ENCODE data around the gene GPR15.

GPR15 gene

DNA sequence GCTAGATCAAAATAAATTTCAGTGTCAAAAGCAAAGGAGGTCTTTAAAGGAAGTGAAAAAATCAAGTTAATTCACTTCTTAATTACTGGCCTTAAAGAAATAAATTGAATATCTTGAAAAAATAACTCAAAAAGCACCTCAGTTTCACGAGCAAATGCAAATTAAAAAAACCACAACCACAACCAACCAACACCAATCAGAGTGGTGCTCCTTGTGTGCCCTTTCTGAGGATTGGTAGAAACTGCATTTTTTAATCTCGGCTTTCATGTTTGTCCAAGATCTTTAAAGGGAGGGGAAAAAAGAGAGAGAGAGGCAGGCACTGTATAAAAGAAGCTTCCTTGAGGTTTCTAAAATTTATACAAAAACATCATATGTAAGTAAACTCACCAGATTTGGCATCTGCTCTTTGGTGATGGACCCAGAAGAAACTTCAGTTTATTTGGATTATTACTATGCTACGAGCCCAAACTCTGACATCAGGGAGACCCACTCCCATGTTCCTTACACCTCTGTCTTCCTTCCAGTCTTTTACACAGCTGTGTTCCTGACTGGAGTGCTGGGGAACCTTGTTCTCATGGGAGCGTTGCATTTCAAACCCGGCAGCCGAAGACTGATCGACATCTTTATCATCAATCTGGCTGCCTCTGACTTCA is at the start of gene GPR15:
TSS of gene GPR15 (plus strand) at position 357 of the 653 bp plus-strand sequence. CDS start at position 413, 56 bp downstream.
- no peak for DNase-seq

DNA sequence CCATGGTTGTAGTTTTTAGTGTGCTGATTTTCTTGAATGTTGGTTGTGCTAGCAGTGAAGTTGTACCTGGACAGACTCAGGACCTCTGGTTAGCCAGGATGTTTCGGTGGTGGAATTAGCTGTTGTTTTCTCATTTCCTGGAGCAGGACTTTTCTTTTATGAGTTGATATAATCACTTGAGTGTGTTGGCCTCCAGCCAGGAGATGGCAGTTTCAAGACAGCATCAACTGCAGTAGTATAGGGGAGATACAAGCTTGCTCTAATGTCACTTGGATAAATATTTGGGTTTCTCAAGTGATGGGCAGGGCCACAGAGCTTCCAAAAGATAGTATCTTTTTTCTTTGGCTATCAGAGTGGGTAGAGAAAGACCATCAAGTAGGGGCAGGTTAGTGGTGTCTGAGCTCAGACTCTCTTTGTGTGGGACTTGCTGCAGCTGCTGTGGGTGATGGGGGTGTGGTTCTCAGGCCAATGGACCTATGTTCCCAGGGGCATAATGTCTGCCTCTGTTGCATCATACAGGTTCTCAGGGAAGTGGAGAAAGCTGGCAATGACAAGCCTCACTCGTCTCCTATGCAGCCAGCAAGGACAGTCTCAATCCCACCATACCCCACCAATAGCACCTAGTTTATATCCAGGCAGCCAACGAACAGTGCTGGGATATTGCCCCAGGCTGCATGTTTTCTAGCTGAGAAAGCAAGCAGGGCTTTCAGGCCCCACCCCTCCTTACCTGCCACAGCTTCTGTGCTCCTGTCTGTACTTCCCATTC is 48.9 kb upstream of the GPR15 start:
- no peak for DNase-seq

- DNase-seq = no peak
These were observed 48.2 kb upstream of the GPR15 start for GRCh38 chr3:98483626-98484025.

DNA sequence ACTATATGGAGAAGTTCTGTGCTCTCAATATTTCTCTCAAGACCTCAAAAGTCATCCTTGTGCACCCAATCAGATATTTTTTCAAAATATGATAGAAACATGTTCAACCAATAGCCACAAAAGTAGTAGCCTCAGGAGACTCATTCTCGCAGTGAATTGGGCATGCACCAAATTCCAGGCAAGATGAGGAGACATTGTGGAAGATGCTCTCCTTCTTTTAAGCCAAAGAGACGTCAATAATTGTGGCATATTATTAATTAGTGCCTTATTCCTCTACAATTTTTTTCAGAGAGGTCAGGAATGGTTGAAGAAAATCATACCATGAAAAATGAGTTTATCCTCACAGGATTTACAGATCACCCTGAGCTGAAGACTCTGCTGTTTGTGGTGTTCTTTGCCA is 34.4 kb upstream of the GPR15 start, which contains the start of gene OR5K2:
TSS of gene OR5K2 (plus strand) at position 301 of the 400 bp plus-strand sequence. CDS start at position 301, 0 bp downstream.
- DNase-seq = no peak

DNA sequence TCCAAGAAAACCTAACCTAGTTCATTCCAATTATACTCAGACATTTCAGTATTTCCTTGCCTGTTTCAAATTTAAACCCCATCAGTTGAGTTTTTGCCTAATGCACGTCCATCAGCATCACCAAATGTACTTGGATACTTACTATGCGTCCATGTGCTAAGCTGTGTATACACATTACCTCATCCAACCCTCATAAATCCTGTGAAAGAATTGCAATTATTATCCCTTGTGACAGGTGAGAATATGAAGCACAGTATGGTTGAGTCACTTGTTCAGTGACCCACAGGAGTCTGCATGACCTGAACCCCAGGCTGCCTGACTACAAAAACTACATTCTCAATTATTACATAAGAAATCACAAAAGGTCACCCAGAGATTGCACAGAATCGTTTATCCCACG is 31.8 kb upstream of the GPR15 start:
- no peak for DNase-seq

- no peak for DNase-seq
These were observed 30.5 kb upstream of the GPR15 start for GRCh38 chr3:98501270-98501669.

DNA sequence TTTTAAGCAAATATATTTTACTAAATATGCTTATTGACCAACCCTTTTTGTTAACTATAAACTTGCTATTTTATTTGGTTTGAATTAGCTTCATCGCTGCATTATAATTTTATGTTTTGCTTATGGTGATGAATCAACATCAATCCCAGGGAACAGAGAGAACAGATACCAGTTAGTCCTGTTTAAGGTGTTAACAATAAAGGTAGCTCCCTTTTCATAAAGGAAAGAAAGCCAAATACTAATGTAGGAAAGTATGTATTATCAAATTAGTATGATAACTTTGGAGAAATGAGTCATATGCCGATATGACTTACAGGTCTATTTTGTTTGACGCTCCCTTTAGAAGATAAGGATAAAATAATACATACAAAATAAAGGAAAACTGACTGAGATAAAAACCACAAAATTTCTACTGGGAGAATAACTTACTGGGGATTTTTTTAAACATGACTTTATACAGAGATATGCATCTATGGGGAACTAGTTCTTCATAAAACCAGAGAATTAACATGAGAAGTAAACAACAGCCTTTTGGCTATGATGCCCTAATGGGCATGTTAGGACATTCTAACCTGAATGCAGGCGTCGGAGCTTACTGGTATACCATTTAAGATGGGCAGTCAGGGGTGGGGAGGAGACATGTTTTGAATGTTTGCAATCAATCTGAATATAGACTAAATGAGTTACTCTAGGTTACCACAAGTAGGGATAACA is 29.8 kb upstream of the GPR15 start:
- DNase-seq = no peak

DNA sequence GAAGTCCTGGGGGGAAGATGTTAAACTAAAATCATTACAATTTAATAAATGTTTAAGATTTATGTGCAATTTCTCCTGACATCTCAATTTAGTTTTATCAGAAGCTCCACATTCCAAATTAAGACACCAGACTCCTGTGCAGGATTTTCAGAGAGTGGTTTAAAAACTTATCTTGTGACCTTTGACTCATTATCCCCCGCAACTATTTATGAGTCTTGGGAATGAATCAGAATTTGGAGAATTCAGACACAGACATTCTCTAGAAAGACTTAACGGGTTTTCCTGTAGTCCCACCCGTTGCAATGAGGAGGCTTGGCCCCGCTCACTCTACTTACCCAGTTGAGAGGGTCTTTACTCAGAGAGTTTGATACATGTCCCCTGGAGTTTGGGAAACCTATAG is 27.2 kb upstream of the GPR15 start:
- DNase-seq = no peak

- no peak for DNase-seq
These were observed 23.2 kb upstream of the GPR15 start for GRCh38 chr3:98508582-98508981.

GRCh38 chr3:98512576-98512975 is 19.2 kb upstream of the GPR15 start:
- no peak for DNase-seq

DNA sequence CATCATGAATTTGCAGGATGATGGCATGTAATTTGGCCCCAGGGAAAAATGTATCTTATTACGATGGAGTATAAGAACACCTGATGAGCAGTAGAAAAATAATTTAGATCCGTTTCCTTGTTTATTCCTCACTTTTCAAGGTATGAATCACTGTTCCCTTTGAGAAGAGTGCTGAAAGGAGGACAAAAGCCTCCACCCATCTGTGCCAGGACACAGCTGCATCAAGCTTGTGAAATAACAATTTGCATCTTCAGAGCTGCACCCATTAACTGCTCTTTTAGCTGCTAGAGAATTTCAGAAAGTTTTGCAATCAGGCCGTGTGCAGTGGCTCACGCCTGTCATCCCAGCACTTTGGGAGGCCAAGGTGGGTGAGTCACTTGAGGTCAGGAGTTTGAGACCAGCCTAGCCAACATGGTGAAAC is 18.7 kb upstream of the GPR15 start:
- no peak for DNase-seq

DNA sequence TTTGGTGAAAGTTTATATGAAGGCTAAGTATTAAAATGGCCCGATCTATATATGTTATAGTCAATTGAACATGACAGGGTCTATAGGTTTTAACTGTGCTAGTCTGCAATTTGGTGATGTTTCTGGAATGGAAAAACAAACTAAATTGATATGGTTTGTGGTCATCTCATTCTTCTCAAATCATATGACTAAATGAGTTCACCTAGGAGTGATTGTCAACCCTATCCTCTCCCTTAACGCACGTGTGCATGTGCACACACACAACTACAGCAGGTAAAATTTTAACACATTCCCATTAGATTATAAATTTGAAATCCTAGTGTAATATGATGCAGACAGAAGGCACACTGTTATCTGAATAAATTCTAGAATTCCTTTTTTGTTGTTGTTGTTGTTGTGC is 18.0 kb upstream of the GPR15 start:
- DNase-seq = no peak

DNA sequence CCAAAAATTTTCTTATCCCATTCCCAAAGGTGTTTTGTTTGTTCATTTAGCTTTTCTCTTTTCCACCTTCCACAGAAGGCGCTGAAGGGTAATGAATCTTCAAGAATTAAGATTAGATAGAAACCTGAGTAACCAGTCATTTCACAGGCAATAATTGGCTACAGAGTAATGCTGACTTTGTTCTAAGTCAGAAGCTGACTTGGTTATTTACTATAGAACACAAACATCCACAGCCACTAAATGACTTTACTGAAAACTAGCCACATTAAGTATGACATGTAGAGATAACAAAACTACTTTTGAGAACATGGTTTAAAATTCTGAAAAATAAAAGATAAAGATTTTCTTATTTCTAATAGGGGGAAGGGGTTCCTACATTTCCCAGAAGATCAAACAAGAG is 16.8 kb upstream of the GPR15 start:
- no peak for DNase-seq

DNA sequence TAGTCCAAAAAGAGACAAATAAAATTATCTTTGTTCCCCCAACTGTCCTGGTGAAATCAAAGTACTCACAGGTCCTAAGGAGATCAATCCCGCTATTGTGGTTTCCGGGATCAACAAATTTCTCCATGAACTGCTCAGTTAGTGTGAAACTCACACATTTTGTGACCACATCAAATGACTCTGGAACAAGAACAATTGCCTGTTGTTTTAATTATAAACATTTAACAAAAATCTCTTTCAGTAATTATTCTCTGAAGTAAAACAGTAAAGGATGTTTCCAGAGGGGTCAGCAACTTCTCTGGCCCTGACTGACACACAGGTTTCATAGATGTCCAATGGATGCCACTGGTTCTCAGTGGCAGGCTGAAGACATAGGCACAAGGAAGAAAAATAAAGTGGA is 13.0 kb upstream of the GPR15 start:
- DNase-seq = no peak

DNA sequence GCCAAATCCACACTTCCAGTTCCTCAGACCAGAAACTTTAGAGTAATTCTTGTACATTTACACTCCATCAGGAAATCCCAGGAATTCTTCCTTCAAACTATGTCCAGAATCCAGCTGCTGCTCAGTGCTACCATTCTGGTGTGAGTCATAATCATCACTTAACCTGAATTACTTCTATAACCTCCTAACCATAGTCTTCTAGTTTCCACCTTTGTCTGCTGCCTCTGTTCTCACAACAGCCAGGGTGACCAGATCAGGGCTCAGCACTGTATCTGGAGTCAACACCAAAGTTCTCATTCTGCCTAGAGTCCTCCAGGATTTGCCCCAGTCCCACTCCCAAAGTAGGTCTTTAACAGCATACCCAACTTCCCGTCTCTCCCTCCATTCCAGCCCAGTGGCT is 12.4 kb upstream of the GPR15 start:
- DNase-seq = no peak

DNA sequence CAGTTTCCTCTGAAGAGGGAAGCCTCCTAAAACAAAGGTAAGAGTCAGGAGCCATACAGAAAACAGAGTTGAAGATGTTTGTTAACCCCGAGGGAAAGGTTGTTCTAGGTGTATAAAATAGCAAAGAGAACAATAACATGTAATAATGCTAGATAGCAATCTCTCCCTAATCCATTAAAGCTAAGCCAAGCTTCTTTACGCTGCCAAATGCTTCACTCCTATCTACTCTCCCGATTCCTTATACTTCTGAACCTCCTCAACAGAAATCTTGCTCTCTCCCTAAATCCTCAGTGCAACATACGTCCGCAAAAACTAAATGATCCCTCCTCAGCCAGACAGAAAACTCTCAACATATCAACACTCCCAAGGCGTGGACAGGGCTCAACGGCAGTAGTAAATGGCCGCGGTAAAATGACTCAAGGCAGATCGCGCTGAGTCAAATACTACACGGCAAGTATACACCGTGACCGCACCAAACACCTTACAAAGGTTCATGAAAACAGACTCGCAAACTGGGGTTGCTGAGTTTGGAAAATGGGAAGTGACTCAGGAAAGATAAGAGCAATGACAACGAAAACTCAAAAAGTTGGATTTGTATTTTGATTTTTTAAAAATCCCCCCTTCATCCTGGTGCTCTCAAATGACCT is 9.8 kb upstream of the GPR15 start:
- DNase-seq = peak; percentile 76

- DNase-seq = peak; percentile 96
These were observed 9.1 kb upstream of the GPR15 start, which contains the start of gene CLDND1 for GRCh38 chr3:98522544-98523281. Gene CLDND1, minus strand, starts transcription at chr3:98522902. Its CDS starts 1,478 bp downstream, at chr3:98521424.

DNA sequence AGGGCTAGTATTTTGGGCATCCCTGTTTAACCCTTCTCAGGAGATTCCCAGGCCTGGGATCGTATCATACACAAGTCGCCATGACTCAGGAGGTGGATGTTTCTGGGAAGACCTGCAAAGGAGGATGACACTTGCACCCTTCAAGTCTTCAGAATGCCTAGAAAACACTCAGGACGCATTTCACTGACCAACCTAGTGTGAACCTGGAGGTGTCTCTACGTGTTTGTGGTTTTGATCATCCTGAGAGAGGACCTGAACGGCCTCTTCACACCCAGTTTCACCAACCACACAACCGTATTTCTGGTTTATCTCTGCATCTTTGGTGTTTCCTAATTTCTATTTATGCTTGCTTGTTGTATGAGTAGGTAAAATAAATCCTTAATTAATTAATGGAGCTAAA is 6.3 kb upstream of the GPR15 start:
- DNase-seq = no peak

- no peak for DNase-seq
These were observed 3.1 kb upstream of the GPR15 start for GRCh38 chr3:98528474-98529346.

DNA sequence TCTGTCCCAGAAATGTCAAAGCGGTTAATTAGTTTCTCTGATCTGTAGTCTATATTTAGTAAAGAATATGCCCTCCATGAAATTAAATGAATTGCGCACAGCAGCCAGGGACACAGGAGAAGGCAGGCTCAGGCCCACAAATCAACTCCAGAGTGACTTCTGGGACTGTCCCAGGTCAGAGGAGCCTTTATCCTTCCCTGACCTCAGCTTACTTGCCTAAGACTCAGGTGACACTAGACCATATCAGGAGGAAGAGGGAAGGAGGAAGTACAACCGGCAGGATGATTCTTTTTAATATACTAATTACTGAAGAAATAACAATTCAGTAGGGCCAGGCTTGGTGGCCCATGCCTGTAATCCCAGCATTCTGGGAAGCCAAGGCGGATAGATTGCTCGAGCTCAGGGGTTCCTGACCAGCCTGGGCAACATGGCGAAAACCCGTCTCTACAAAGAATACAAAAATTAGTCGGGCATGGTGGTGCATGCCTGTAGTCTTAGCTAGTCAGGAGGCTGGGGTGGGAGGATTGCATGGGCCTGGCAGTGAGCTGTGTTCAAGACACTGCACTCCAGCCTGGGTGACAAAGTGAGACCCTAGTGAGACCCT is 1.8 kb upstream of the GPR15 start:
- DNase-seq = no peak

- no peak for DNase-seq
These were observed 1.1 kb upstream of the GPR15 start for GRCh38 chr3:98530676-98531075.

Data from activated CD8-positive, alpha-beta memory T cell treated with anti-CD3 and anti-CD28 coated beads for 24 hours (primary cell).